Activated CD4-positive, alpha-beta T cell treated with anti-CD3 and anti-CD28 coated beads for 36 hours (primary cell): ENCODE measurements around the gene ELF2. TPM values are rescaled to one million over a fixed set of nuclear protein-coding genes. Genes with fewer than 3 reads are reported as not detected.
A peak's percentile ranks its signal among the peaks of the same experiment; 100 is the strongest.
"Not testable (repeated sequence)": the region's sequence is repeated elsewhere in the genome, so short reads cannot be mapped to it uniquely, and the experiment has no call there.

Source experiments
- ATAC-seq: fragments of 200-7000 bp; cut with Tn5 transposase; one replicate; pipeline ENCODE4 v1.10.0; 2021; ENCODE audit warnings: mild to moderate bottlenecking, moderate library complexity
- CTCF ChIA-PET: fragments of 350-600 bp; sonication (Branson Sonifier 250); formaldehyde crosslinking; loops from one replicate; lab custom pipeline; 2021; ENCODE audit warnings: antibody characterized with exemption; lab: Charles Lee
- POLR2A ChIA-PET: fragments of 350-600 bp; sonication (Branson Sonifier 250); formaldehyde crosslinking; loops from one replicate; lab custom pipeline; 2021; ENCODE audit warnings: antibody characterized with exemption, inconsistent platforms; lab: Charles Lee
- DNase-seq: peaks from one replicate; pipeline ENCODE4 v3.0.0-alpha.2; 2020
- H3K27ac Mint-ChIP-seq: one replicate; pipeline ENCODE4 v1.8.0; 2021; ENCODE audit warnings: mixed read lengths
- H3K27me3 Mint-ChIP-seq: one replicate; pipeline ENCODE4 v1.8.0; 2021; ENCODE audit warnings: mixed read lengths
- H3K36me3 Mint-ChIP-seq: one replicate; pipeline ENCODE4 v1.8.0; 2021; ENCODE audit warnings: low read depth, mixed read lengths
- H3K4me1 Mint-ChIP-seq: one replicate; pipeline ENCODE4 v1.8.0; 2021; ENCODE audit warnings: mixed read lengths
- H3K4me3 Mint-ChIP-seq: one replicate; pipeline ENCODE4 v1.8.0; 2021; ENCODE audit warnings: mild to moderate bottlenecking, moderate library complexity, mixed read lengths
- H3K9me3 Mint-ChIP-seq: one replicate; pipeline ENCODE4 v1.8.0; 2021; ENCODE audit warnings: low read depth, mixed read lengths
- intact Hi-C, 2 experiments: fragments of 100-400 bp; cut with DNase I in 1 of 2; cut with micrococcal nuclease in 1 of 2; formaldehyde crosslinking; loops; one replicate each; pipeline versions ENCODE4 v1.14.2 to v1.15.1; 2022 to 2024; cut with DNase I, micrococcal nuclease
- total RNA-seq, 2 experiments: library from RNA; stranded (reverse); gene quantifications; one replicate each; pipeline ENCODE4 v1.2.3, GENCODE V29; 2021

ELF2 gene
- total RNA-seq, result 10 to 100 TPM; 26.2 to 33.4 TPM

GRCh38 chr4:139177049-139177868 lies at the start of gene ELF2:
Gene ELF2, minus strand, starts transcription at chr4:139177218. Its CDS starts 39,517 bp downstream, at chr4:139137701.
- H3K4me1 Mint-ChIP-seq, result peaks cover 14% of the 10 kb centered on the region
- H3K27me3 Mint-ChIP-seq, result peaks cover 11% of the 10 kb centered on the region
- H3K36me3 Mint-ChIP-seq, result peaks cover 1% of the 10 kb centered on the region
- ATAC-seq (peak; percentile 57), DNase-seq (peak; percentile 91)
- peak within 1 kb of the TSS; percentile 81 for H3K4me3 Mint-ChIP-seq
- intact Hi-C loops, result loop anchor here (1.0 to 10.0 kb wide), 14 partner anchors 76 to 1345 kb away; partner anchors contain the start of genes NAA15 (in 2 of the 2), ELMOD2 (in 1 of the 2), NOCT (in 1 of the 2) and SLC7A11 (in 1 of the 2)
- CTCF ChIA-PET, result interaction anchor here (1.0 to 1.7 kb wide), 2 partner anchors 118 to 123 kb away, joined by 3 to 4 read pairs; partner anchors contain the start of gene NAA15
- no peaks in the 10 kb centered on the region for H3K9me3 Mint-ChIP-seq
- POLR2A ChIA-PET, result interaction anchor here (0.5 to 3.9 kb wide), 4 partner anchors 90 to 261 kb away, joined by 5 to 34 read pairs (median 10); partner anchors contain the start of genes NAA15 and NDUFC1
- peak within 1 kb of the TSS; percentile 72 for H3K27ac Mint-ChIP-seq

DNA sequence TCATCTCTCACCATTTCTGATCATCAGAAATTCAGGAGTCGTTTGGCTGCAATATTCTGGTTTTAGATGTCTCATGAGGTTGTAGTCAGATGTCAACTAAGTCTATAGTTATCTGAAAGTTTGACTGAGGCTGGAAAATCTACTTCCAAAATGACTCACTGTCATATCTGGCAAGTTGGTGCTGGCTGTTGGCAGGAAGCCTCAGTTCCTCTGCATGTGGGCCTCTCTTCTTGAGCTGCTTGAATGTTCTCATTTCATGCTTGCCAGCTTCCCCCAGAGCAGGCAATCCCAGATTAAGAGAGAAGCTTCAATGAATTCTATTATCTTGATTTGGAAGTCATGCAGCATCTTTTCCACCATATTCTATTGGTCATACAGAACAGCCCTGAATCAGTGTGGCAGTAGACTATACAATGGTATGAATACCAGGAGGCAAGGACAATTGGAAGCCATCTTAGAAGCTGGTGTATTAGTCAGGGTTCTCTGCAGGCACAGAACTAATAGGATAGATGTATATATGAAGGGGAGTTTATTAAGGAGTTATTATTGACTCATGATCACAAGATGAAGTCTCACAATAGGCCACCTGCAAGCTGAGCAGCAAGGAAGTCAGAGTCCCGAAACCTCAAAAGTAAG lies 46.8 kb upstream of the ELF2 start:
- ChIA-PET POLR2A (interaction anchor here (0.6 kb wide), 1 partner anchor 25 kb away, joined by 3 read pairs; no protein-coding TSS in a partner anchor), CTCF (interaction anchor here (0.7 to 0.8 kb wide), 2 partner anchors 73 to 139 kb away, joined by 3 read pairs; no protein-coding TSS in a partner anchor)
- H3K36me3 Mint-ChIP-seq, result no peaks in the 10 kb centered on the region
- H3K9me3 Mint-ChIP-seq, result no peaks in the 10 kb centered on the region
- peaks cover 17% of the 10 kb centered on the region for H3K4me1 Mint-ChIP-seq
- DNase-seq, result peak; percentile 58
- intact Hi-C loops, result loop anchor here in 1 of 2 experiments (1.0 kb wide), 1 partner anchor 43 kb away; no protein-coding TSS in a partner anchor
- ATAC-seq, result peak; percentile 88
- H3K27ac Mint-ChIP-seq, result no peak overlapping the region
- no peak overlapping the region for H3K4me3 Mint-ChIP-seq
- H3K27me3 Mint-ChIP-seq, result no peaks in the 10 kb centered on the region

- no peak overlapping the region for H3K27ac Mint-ChIP-seq
- ATAC-seq (no peak), DNase-seq (no peak)
- H3K4me3 Mint-ChIP-seq, result no peak overlapping the region
- H3K27me3 Mint-ChIP-seq, result no peaks in the 10 kb centered on the region
- peaks cover 17% of the 10 kb centered on the region for H3K4me1 Mint-ChIP-seq
- H3K9me3 Mint-ChIP-seq, result no peaks in the 10 kb centered on the region
- CTCF ChIA-PET, result interaction anchor here (0.6 kb wide), 1 partner anchor 179 kb away, joined by 3 read pairs; no protein-coding TSS in a partner anchor
- intact Hi-C loops, result no loop called here
- H3K36me3 Mint-ChIP-seq, result no peaks in the 10 kb centered on the region
- POLR2A ChIA-PET, result no interaction called here
These were observed 45.2 kb upstream of the ELF2 start for GRCh38 chr4:139222215-139222614.

DNA sequence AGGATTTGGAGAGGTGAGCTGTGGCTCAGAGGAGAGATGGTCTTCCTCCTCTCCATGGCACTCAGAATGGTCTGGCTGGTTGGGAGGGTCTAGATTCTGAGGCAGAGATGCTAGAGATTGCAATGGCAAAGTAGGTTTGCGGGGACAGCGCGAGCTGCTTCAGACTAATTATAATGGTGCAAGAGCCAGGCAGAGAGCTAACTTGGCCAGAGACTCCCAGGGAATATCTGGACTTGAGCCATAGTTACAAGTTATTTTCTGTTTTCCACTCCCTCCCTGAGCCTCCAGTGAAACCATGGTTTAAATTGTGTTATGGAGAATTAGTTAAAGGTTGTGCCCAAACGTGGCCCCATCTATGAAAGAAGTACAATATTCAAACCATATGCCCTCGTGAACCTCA lies 44.7 kb upstream of the ELF2 start:
- intact Hi-C loops, result no loop called here
- DNase-seq, result no peak
- no peak overlapping the region for H3K4me3 Mint-ChIP-seq
- no peaks in the 10 kb centered on the region for H3K9me3 Mint-ChIP-seq
- no peak overlapping the region for H3K27ac Mint-ChIP-seq
- no peaks in the 10 kb centered on the region for H3K36me3 Mint-ChIP-seq
- H3K27me3 Mint-ChIP-seq, result no peaks in the 10 kb centered on the region
- H3K4me1 Mint-ChIP-seq, result peaks cover 17% of the 10 kb centered on the region
- no peak for ATAC-seq
- ChIA-PET CTCF (interaction anchor here (0.6 kb wide), 2 partner anchors 179 to 1254 kb away, joined by 3 read pairs; no protein-coding TSS in a partner anchor), POLR2A (no interaction called here)

- ChIA-PET CTCF (interaction anchor here (0.6 kb wide), 1 partner anchor 316 kb away, joined by 3 read pairs; no protein-coding TSS in a partner anchor), POLR2A (interaction anchor here (0.5 kb wide), 1 partner anchor 39 kb away, joined by 3 read pairs; no protein-coding TSS in a partner anchor)
- Mint-ChIP-seq H3K4me1 (peaks cover 20% of the 10 kb centered on the region), H3K27me3 (no peaks in the 10 kb centered on the region), H3K27ac (no peak overlapping the region), H3K36me3 (no peaks in the 10 kb centered on the region), H3K9me3 (no peaks in the 10 kb centered on the region), H3K4me3 (no peak overlapping the region)
- intact Hi-C loops, result no loop called here
- no peak for ATAC-seq
- peak; percentile 15 for DNase-seq
These were observed 42.5 kb upstream of the ELF2 start for GRCh38 chr4:139219450-139220055.

- H3K4me1 Mint-ChIP-seq, result peaks cover 5% of the 10 kb centered on the region
- no peaks in the 10 kb centered on the region for H3K27me3 Mint-ChIP-seq
- POLR2A ChIA-PET, result interaction anchor here (0.6 kb wide), 1 partner anchor 310 kb away, joined by 4 read pairs; no protein-coding TSS in a partner anchor
- ATAC-seq (no peak), DNase-seq (no peak)
- no peak overlapping the region for H3K4me3 Mint-ChIP-seq
- no peaks in the 10 kb centered on the region for H3K9me3 Mint-ChIP-seq
- intact Hi-C loops, result no loop called here
- H3K27ac Mint-ChIP-seq, result no peak overlapping the region
- no peaks in the 10 kb centered on the region for H3K36me3 Mint-ChIP-seq
- CTCF ChIA-PET, result interaction anchor here (1.4 kb wide), 1 partner anchor 110 kb away, joined by 3 read pairs; no protein-coding TSS in a partner anchor
These were observed 37.1 kb upstream of the ELF2 start for GRCh38 chr4:139214039-139214534.

DNA sequence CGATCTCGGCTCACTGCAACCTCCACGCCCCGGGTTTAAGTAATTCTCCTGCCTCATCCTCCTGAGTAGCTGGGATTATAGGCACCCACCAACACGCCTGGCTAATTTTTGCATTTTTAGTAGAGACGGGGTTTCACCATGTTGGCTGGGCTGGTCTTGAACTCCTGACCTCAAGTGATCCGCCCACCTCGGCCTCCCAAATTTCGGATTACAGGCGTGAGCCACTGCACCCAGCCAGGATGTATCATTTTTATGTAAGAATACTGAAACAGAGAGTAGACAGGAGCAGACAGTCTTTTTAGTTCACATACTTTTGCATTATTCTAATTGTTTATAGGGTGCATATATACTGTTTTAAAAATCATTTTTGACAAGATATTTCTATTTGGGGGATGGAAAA lies 36.6 kb upstream of the ELF2 start:
- H3K9me3 Mint-ChIP-seq, H3K4me3 Mint-ChIP-seq, H3K36me3 Mint-ChIP-seq, ATAC-seq, H3K4me1 Mint-ChIP-seq, DNase-seq, intact Hi-C loops, H3K27me3 Mint-ChIP-seq, H3K27ac Mint-ChIP-seq: not testable (repeated sequence)
- POLR2A ChIA-PET, result interaction anchor here (0.6 kb wide), 1 partner anchor 310 kb away, joined by 4 read pairs; no protein-coding TSS in a partner anchor
- CTCF ChIA-PET, result interaction anchor here (1.4 kb wide), 1 partner anchor 109 kb away, joined by 3 read pairs; no protein-coding TSS in a partner anchor

DNA sequence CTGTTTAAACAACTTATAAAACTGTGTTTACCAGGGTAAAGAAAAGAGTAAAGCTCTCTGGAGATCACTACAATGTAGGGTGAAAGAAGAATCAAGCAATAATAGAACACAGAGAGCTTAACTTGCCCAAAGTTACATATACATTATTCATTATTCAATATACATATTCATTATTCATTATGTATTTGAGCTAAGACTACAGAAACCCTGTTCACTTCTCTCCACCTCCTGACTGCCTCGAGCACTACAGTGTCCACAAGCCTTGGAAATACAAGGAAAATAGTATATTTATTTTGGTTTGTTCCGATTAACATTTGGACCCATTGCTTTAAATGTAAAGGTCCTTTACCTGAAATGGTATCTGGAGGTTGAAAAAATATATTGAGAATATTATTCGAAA lies 35.9 kb upstream of the ELF2 start:
- CTCF ChIA-PET, result no interaction called here
- Mint-ChIP-seq H3K4me3 (no peak overlapping the region), H3K9me3 (no peaks in the 10 kb centered on the region), H3K36me3 (no peaks in the 10 kb centered on the region), H3K4me1 (peaks cover 5% of the 10 kb centered on the region), H3K27me3 (no peaks in the 10 kb centered on the region), H3K27ac (no peak overlapping the region)
- ATAC-seq (no peak), DNase-seq (no peak)
- intact Hi-C loops, result no loop called here
- POLR2A ChIA-PET, result no interaction called here

DNA sequence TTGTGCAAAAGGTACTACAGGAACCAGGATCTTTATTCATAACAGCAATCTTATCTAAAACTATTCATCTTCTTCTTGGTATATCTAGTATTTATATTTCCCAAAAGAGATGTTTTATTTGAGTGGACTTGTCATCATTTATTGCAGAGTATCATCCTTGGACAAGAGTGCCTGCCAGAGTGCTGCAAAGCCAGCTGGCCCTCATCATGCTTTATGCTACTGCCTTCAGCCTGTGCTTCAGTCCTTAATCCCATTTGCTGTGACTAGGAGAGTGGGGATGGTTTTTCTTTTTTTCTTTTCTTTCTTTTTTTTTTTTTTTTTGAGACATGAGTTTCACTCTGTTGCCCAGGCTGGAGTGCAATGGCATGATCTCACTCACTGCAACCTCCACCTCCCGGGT lies 33.5 kb upstream of the ELF2 start:
- Mint-ChIP-seq H3K4me3 (no peak overlapping the region), H3K27ac (no peak overlapping the region), H3K4me1 (peaks cover 5% of the 10 kb centered on the region), H3K9me3 (no peaks in the 10 kb centered on the region), H3K36me3 (no peaks in the 10 kb centered on the region), H3K27me3 (no peaks in the 10 kb centered on the region)
- ChIA-PET CTCF (interaction anchor here (0.8 to 1.2 kb wide), 2 partner anchors 18 to 56 kb away, joined by 3 to 4 read pairs; no protein-coding TSS in a partner anchor), POLR2A (no interaction called here)
- DNase-seq (no peak), ATAC-seq (no peak)
- intact Hi-C loops, result no loop called here

GRCh38 chr4:139209470-139210063 lies 32.5 kb upstream of the ELF2 start:
- intact Hi-C loops, result no loop called here
- no peak overlapping the region for H3K4me3 Mint-ChIP-seq
- ChIA-PET CTCF (interaction anchor here (0.7 to 0.8 kb wide), 2 partner anchors 18 to 112 kb away, joined by 3 read pairs; no protein-coding TSS in a partner anchor), POLR2A (no interaction called here)
- ATAC-seq (no peak), DNase-seq (no peak)
- H3K27me3 Mint-ChIP-seq, result no peaks in the 10 kb centered on the region
- no peaks in the 10 kb centered on the region for H3K9me3 Mint-ChIP-seq
- H3K36me3 Mint-ChIP-seq, result no peaks in the 10 kb centered on the region
- peaks cover 2% of the 10 kb centered on the region for H3K4me1 Mint-ChIP-seq
- no peak overlapping the region for H3K27ac Mint-ChIP-seq
